GM12873 (cell line): ENCODE measurements around the gene TCF7L2.

ENCODE experiments used
- TF ChIP-seq, protein P1 (sequence below): IDR thresholded peaks from 2 replicates; pipeline ENCODE4 v1.5.1; 2012; ENCODE audit warnings: low read depth, mild to moderate bottlenecking, moderate library complexity, low read length, control low read depth; ENCODE audit not compliant: insufficient read depth; ENCODE audit errors: missing control alignments

TCF7L2 gene

GRCh38 chr10:113157441-113157840, 207.4 kb downstream of the TCF7L2 start:
- TF ChIP-seq, protein P1, sequence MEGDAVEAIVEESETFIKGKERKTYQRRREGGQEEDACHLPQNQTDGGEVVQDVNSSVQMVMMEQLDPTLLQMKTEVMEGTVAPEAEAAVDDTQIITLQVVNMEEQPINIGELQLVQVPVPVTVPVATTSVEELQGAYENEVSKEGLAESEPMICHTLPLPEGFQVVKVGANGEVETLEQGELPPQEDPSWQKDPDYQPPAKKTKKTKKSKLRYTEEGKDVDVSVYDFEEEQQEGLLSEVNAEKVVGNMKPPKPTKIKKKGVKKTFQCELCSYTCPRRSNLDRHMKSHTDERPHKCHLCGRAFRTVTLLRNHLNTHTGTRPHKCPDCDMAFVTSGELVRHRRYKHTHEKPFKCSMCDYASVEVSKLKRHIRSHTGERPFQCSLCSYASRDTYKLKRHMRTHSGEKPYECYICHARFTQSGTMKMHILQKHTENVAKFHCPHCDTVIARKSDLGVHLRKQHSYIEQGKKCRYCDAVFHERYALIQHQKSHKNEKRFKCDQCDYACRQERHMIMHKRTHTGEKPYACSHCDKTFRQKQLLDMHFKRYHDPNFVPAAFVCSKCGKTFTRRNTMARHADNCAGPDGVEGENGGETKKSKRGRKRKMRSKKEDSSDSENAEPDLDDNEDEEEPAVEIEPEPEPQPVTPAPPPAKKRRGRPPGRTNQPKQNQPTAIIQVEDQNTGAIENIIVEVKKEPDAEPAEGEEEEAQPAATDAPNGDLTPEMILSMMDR = no peak

GRCh38 chr10:113158183-113158582, 208.1 kb downstream of the TCF7L2 start:
- TF ChIP-seq, protein P1 = no peak

GRCh38 chr10:113159563-113159962, 209.5 kb downstream of the TCF7L2 start:
- TF ChIP-seq, protein P1 = no peak

- TF ChIP-seq, protein P1 = no peak
These were observed 210.6 kb downstream of the TCF7L2 start for GRCh38 chr10:113160641-113161040.

GRCh38 chr10:113161066-113161465, 211.0 kb downstream of the TCF7L2 start:
- TF ChIP-seq, protein P1 = no peak

GRCh38 chr10:113162960-113163359, 212.9 kb downstream of the TCF7L2 start:
- TF ChIP-seq, protein P1 = no peak

DNA sequence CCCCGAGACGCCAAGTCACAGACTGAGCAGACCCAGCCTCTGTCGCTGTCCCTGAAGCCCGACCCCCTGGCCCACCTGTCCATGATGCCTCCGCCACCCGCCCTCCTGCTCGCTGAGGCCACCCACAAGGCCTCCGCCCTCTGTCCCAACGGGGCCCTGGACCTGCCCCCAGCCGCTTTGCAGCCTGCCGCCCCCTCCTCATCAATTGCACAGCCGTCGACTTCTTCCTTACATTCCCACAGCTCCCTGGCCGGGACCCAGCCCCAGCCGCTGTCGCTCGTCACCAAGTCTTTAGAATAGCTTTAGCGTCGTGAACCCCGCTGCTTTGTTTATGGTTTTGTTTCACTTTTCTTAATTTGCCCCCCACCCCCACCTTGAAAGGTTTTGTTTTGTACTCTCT, 215.6 kb downstream of the TCF7L2 start:
- TF ChIP-seq, protein P1 = no peak
